Right lobe of liver (tissue), 4 donors: ENCODE data around the gene STK40.

ENCODE experiments used
- POLR2A ChIP-seq: fragments of 450-650 bp; IDR thresholded peaks from one replicate; pipeline ENCODE4 v1.6.1; 2017; ENCODE audit warnings: antibody characterized with exemption, mild to moderate bottlenecking
- TF ChIP-seq, protein P1 (sequence below), 4 donors: fragments of 200-600 bp in 3 of 4; fragments of 450-650 bp in 1 of 4; IDR thresholded peaks; one replicate each; pipeline versions ENCODE4 v1.5.1 to v1.8.0; 2016 to 2022; ENCODE audit warnings: antibody characterized with exemption in 4 of 4, mild to moderate bottlenecking in 2 of 4
- donor health status: DM: no; HTN: no; CAD: no.
- donor health status: DM: no; HTN: no; CAD: no.
- donor health status: DM: no; HTN: yes; CAD: no.

- TF ChIP-seq, protein P1, sequence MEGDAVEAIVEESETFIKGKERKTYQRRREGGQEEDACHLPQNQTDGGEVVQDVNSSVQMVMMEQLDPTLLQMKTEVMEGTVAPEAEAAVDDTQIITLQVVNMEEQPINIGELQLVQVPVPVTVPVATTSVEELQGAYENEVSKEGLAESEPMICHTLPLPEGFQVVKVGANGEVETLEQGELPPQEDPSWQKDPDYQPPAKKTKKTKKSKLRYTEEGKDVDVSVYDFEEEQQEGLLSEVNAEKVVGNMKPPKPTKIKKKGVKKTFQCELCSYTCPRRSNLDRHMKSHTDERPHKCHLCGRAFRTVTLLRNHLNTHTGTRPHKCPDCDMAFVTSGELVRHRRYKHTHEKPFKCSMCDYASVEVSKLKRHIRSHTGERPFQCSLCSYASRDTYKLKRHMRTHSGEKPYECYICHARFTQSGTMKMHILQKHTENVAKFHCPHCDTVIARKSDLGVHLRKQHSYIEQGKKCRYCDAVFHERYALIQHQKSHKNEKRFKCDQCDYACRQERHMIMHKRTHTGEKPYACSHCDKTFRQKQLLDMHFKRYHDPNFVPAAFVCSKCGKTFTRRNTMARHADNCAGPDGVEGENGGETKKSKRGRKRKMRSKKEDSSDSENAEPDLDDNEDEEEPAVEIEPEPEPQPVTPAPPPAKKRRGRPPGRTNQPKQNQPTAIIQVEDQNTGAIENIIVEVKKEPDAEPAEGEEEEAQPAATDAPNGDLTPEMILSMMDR (IDR thresholded peaks at IDR 0.05): no peak
- TF ChIP-seq POLR2A: no peak
These were observed 25.7 kb downstream of the STK40 start for GRCh38 chr1:36359911-36360550.
